ENCODE measurements around the gene R3HCC1L. TPM values are rescaled to one million over a fixed set of nuclear protein-coding genes. Genes with fewer than 3 reads are reported as not detected.
"Not testable (repeated sequence)": the region's sequence is repeated elsewhere in the genome, so short reads cannot be mapped to it uniquely, and the experiment has no call there.

Gene R3HCC1L
- total RNA-seq, 1 experiment from 2014 or later: 14.1 TPM

GRCh38 chr10:98170249-98171117 is 36.0 kb downstream of the R3HCC1L start:
- H3K9me3 ChIP-seq (replicated peaks): no peaks in the 10 kb centered on the region
- no peak overlapping the region for H3K4me3 ChIP-seq
- no peak for DNase-seq (ENCODE audit: low read depth in 1 of 2, low spot score in 2 of 2)
- H3K36me3 ChIP-seq: peaks cover 20% of the 10 kb centered on the region
- no peak overlapping the region for H3K27ac ChIP-seq
- no peaks in the 10 kb centered on the region for H3K27me3 ChIP-seq (replicated peaks)
- no peaks in the 10 kb centered on the region for H3K4me1 ChIP-seq (replicated peaks)

- no peaks in the 10 kb centered on the region for H3K9me3 ChIP-seq (replicated peaks)
- H3K4me3 ChIP-seq: no peak overlapping the region
- DNase-seq (ENCODE audit: low read depth in 1 of 2, low spot score in 2 of 2): no peak
- H3K27ac ChIP-seq: no peak overlapping the region
- H3K4me1 ChIP-seq (replicated peaks): no peaks in the 10 kb centered on the region
- H3K36me3 ChIP-seq: peaks cover 8% of the 10 kb centered on the region
- no peaks in the 10 kb centered on the region for H3K27me3 ChIP-seq (replicated peaks)
These were observed 37.6 kb downstream of the R3HCC1L start for GRCh38 chr10:98172073-98172472.

- Histone ChIP-seq H3K9me3 (replicated peaks) (no peaks in the 10 kb centered on the region), H3K36me3 (peaks cover 8% of the 10 kb centered on the region), H3K27ac (no peak overlapping the region), H3K4me1 (replicated peaks) (no peaks in the 10 kb centered on the region), H3K27me3 (replicated peaks) (no peaks in the 10 kb centered on the region), H3K4me3 (no peak overlapping the region)
- DNase-seq (ENCODE audit: low read depth in 1 of 2, low spot score in 2 of 2): no peak
These were observed 38.0 kb downstream of the R3HCC1L start for GRCh38 chr10:98172495-98172894.

GRCh38 chr10:98173260-98173659 is 38.8 kb downstream of the R3HCC1L start:
- H3K4me3 ChIP-seq: no peak overlapping the region
- peaks cover 8% of the 10 kb centered on the region for H3K36me3 ChIP-seq
- no peaks in the 10 kb centered on the region for H3K9me3 ChIP-seq (replicated peaks)
- no peak overlapping the region for H3K27ac ChIP-seq
- H3K27me3 ChIP-seq (replicated peaks): no peaks in the 10 kb centered on the region
- no peak for DNase-seq (ENCODE audit: low read depth in 1 of 2, low spot score in 2 of 2)
- no peaks in the 10 kb centered on the region for H3K4me1 ChIP-seq (replicated peaks)

GRCh38 chr10:98182351-98182915 is 48.0 kb downstream of the R3HCC1L start:
- H3K9me3 ChIP-seq (replicated peaks); DNase-seq (ENCODE audit: low read depth in 1 of 2, low spot score in 2 of 2): not testable (repeated sequence)

GRCh38 chr10:98186681-98187080 is 52.2 kb downstream of the R3HCC1L start:
- Histone ChIP-seq H3K27me3 (replicated peaks) (no peaks in the 10 kb centered on the region), H3K27ac (no peak overlapping the region), H3K9me3 (replicated peaks) (no peaks in the 10 kb centered on the region), H3K4me3 (no peak overlapping the region), H3K36me3 (peaks cover 17% of the 10 kb centered on the region), H3K4me1 (replicated peaks) (no peaks in the 10 kb centered on the region)
- no peak for DNase-seq (ENCODE audit: low read depth in 1 of 2, low spot score in 2 of 2)

More at GRCh38 chr10:98182351-98182915, 48.0 kb downstream of the R3HCC1L start:
- not testable (repeated sequence) for H3K27me3 ChIP-seq (replicated peaks); H3K27ac ChIP-seq; H3K4me3 ChIP-seq; H3K4me1 ChIP-seq (replicated peaks)
- peaks cover 12% of the 10 kb centered on the region for H3K36me3 ChIP-seq

GRCh38 chr10:98190773-98191172 is 56.3 kb downstream of the R3HCC1L start:
- DNase-seq (ENCODE audit: low read depth in 1 of 2, low spot score in 2 of 2); H3K4me3 ChIP-seq; H3K4me1 ChIP-seq (replicated peaks): not testable (repeated sequence)

GRCh38 chr10:98193037-98193436 is 58.6 kb downstream of the R3HCC1L start:
- Histone ChIP-seq H3K27ac (no peak overlapping the region), H3K9me3 (replicated peaks) (no peaks in the 10 kb centered on the region), H3K4me1 (replicated peaks) (no peaks in the 10 kb centered on the region), H3K27me3 (replicated peaks) (no peaks in the 10 kb centered on the region), H3K4me3 (no peak overlapping the region), H3K36me3 (0 out of 2 replicates have a peak, but pooled peaks cover 7% of the 10 kb centered on the region)
- DNase-seq (ENCODE audit: low read depth in 1 of 2, low spot score in 2 of 2): no peak

More at GRCh38 chr10:98190773-98191172, 56.3 kb downstream of the R3HCC1L start:
- not testable (repeated sequence) for H3K27ac ChIP-seq; H3K36me3 ChIP-seq; H3K27me3 ChIP-seq (replicated peaks); H3K9me3 ChIP-seq (replicated peaks)

- Histone ChIP-seq H3K4me1 (replicated peaks) (no peaks in the 10 kb centered on the region), H3K27me3 (replicated peaks) (no peaks in the 10 kb centered on the region), H3K9me3 (replicated peaks) (no peaks in the 10 kb centered on the region), H3K4me3 (no peak overlapping the region), H3K27ac (no peak overlapping the region), H3K36me3 (0 out of 2 replicates have a peak, but pooled peaks cover 4% of the 10 kb centered on the region)
- no peak for DNase-seq (ENCODE audit: low read depth in 1 of 2, low spot score in 2 of 2)
These were observed 60.2 kb downstream of the R3HCC1L start for GRCh38 chr10:98194633-98195032.

GRCh38 chr10:98195120-98195519 is 60.7 kb downstream of the R3HCC1L start:
- DNase-seq (ENCODE audit: low read depth in 1 of 2, low spot score in 2 of 2): no peak
- H3K36me3 ChIP-seq: 0 out of 2 replicates have a peak, but pooled peaks cover 4% of the 10 kb centered on the region
- H3K9me3 ChIP-seq (replicated peaks): no peaks in the 10 kb centered on the region
- no peak overlapping the region for H3K27ac ChIP-seq
- no peak overlapping the region for H3K4me3 ChIP-seq
- no peaks in the 10 kb centered on the region for H3K27me3 ChIP-seq (replicated peaks)
- H3K4me1 ChIP-seq (replicated peaks): no peaks in the 10 kb centered on the region

GRCh38 chr10:98196985-98197384 is 62.5 kb downstream of the R3HCC1L start:
- H3K27me3 ChIP-seq (replicated peaks): no peaks in the 10 kb centered on the region
- no peak overlapping the region for H3K4me3 ChIP-seq
- no peak for DNase-seq (ENCODE audit: low read depth in 1 of 2, low spot score in 2 of 2)
- no peaks in the 10 kb centered on the region for H3K4me1 ChIP-seq (replicated peaks)
- no peak overlapping the region for H3K27ac ChIP-seq
- H3K36me3 ChIP-seq: 0 out of 2 replicates have a peak, but pooled peaks cover 4% of the 10 kb centered on the region
- no peaks in the 10 kb centered on the region for H3K9me3 ChIP-seq (replicated peaks)

- Histone ChIP-seq H3K4me1 (replicated peaks) (no peaks in the 10 kb centered on the region), H3K27me3 (replicated peaks) (no peaks in the 10 kb centered on the region), H3K4me3 (no peak overlapping the region), H3K27ac (no peak overlapping the region), H3K9me3 (replicated peaks) (no peaks in the 10 kb centered on the region), H3K36me3 (no peaks in the 10 kb centered on the region)
- DNase-seq (ENCODE audit: low read depth in 1 of 2, low spot score in 2 of 2): no peak
These were observed 67.3 kb downstream of the R3HCC1L start for GRCh38 chr10:98201760-98202159.

- no peak for DNase-seq (ENCODE audit: low read depth in 1 of 2, low spot score in 2 of 2)
- no peaks in the 10 kb centered on the region for H3K36me3 ChIP-seq
- no peak overlapping the region for H3K4me3 ChIP-seq
- no peaks in the 10 kb centered on the region for H3K27me3 ChIP-seq (replicated peaks)
- H3K9me3 ChIP-seq (replicated peaks): no peaks in the 10 kb centered on the region
- H3K4me1 ChIP-seq (replicated peaks): no peaks in the 10 kb centered on the region
- no peak overlapping the region for H3K27ac ChIP-seq
These were observed 67.9 kb downstream of the R3HCC1L start for GRCh38 chr10:98202378-98202777.

- DNase-seq (ENCODE audit: low read depth in 1 of 2, low spot score in 2 of 2): no peak
- Histone ChIP-seq H3K27ac (no peak overlapping the region), H3K36me3 (peaks cover 18% of the 10 kb centered on the region), H3K4me3 (no peak overlapping the region), H3K27me3 (replicated peaks) (no peaks in the 10 kb centered on the region), H3K4me1 (replicated peaks) (no peaks in the 10 kb centered on the region), H3K9me3 (replicated peaks) (no peaks in the 10 kb centered on the region)
These were observed 70.9 kb downstream of the R3HCC1L start for GRCh38 chr10:98205351-98205750.

Data from SJSA1 (cell line).